GM12875 (cell line): ENCODE results near the gene OSM.
A peak's percentile ranks its signal among the peaks of the same experiment; 100 is the strongest.

Experiments
- H3K4me3 ChIP-seq: one replicate; pipeline ENCODE4 v1.5.1; 2011; ENCODE audit warnings: low read depth, low read length, control low read depth
- TF ChIP-seq, protein P1 (sequence below): IDR thresholded peaks from 2 replicates; pipeline ENCODE4 v1.5.1; 2011; ENCODE audit warnings: low read depth, mild to moderate bottlenecking, control low read depth, inconsistent platforms, low read length, moderate library complexity, borderline replicate concordance; ENCODE audit not compliant: insufficient read depth

OSM gene

DNA sequence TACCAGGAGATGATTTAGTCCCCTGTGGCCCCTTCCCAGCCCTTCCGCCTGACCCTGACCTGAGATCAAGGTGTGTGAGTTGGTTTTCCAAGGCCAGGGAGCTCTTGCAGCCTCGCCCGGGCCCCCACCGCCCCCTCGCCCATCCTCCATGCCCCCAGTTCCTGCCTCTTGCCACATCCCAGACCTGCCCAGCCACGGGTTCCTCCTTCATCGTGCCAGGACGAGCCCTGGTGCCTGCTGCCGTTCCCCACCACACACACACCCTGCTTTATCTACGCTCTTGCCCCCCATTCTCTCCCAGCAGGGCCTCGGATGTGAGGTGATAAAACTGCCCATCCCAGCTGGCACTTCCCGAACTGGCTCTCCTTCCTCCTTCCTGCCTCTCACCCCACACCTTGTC is 18.7 kb downstream of the OSM start:
- no peak overlapping the region for H3K4me3 ChIP-seq
- TF ChIP-seq, protein P1, sequence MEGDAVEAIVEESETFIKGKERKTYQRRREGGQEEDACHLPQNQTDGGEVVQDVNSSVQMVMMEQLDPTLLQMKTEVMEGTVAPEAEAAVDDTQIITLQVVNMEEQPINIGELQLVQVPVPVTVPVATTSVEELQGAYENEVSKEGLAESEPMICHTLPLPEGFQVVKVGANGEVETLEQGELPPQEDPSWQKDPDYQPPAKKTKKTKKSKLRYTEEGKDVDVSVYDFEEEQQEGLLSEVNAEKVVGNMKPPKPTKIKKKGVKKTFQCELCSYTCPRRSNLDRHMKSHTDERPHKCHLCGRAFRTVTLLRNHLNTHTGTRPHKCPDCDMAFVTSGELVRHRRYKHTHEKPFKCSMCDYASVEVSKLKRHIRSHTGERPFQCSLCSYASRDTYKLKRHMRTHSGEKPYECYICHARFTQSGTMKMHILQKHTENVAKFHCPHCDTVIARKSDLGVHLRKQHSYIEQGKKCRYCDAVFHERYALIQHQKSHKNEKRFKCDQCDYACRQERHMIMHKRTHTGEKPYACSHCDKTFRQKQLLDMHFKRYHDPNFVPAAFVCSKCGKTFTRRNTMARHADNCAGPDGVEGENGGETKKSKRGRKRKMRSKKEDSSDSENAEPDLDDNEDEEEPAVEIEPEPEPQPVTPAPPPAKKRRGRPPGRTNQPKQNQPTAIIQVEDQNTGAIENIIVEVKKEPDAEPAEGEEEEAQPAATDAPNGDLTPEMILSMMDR = no peak

DNA sequence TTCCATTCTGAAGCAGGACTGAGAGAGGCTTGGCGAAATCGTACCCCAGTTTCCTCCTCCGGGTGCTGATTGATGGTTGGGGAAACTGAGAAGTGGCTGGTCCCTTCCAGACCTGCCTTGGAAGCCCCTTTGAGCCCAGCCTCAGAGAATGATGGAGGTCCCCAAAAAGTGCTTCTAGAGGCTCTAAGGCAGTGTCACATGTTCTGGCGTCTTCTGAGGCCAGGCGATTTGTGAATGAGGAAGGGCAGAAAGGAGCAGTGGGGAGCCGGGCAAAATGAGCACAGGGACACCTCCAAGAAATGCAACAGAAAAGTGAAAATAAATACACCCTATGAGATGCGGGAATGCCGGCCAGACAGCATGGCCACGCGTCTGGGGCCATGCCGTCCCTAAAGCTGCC is 19.1 kb downstream of the OSM start:
- H3K4me3 ChIP-seq = no peak overlapping the region
- TF ChIP-seq, protein P1 = no peak

DNA sequence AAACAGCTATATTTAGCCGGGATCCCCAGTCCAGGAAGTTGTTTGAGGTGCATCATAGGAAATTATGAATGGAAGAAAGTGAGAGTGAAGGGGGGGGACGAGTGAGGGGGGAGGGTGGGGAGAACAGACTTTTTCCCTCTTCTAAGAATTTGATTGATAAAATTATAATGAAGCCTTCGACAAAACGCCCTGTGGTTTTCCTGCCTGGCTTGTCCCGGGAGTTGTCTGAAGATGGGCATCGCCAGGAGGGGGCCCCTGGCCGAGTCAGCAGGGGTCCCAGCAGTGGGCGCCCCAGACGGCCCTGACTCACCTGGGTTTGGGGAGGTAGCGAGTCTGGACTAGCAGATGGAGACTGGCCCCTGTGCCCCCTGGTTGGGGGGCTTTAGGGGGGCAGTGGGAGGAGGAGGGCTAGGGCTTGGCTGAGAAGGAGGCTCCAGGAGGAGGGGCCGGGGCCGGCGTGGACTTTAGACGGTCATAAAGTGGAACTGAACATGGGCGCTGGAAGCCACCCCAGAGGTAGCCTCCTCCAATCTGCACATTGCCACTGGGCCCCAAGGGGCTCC is 19.8 kb downstream of the OSM start:
- TF ChIP-seq, protein P1 = no peak
- no peak overlapping the region for H3K4me3 ChIP-seq

DNA sequence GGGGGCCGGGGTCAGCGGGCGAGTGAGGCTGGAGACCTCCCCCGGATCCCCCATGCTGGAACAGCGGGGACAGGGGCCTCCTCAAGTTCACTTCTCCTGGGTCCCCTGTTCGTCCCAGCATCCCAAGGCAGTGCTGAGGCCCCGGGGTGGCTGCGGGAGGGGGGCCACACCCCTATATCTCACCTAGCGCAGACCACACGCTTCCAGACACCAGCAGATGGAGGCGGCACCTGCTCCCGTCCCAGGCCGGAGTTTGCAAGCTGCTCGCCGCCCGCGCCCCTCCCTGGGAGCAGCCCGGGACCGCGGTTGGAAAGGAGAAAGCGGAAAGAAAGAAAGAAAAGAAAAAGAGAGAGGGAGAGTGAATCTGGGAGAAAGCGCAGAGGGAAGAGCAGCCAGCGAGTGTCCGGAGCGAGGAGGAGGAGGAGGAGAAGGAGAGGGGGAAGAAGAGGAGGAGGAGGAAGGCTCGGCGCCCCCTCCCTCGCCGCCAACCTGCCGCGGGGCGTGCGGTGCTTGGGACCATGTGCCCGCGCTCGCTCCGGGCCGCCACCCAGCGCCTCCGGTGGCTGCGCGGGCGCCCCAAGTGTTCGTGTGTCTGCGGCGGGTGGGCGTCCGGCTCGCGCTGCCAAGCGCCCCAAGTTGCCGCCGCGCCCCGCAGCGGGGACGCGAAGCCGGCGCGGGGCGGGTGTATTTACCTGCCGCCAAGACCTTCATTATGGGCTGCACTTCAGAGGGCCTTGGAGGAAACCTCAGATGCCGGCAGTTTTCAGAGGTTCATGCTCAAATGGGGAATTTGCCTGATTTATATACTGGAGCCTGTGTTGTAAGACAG is 20.5 kb downstream of the OSM start, which contains the start of gene LIF:
TSS of gene LIF (minus strand) at position 775 of the 829 bp plus-strand sequence. CDS start at position 711, 64 bp downstream.
- peak within 1 kb of the TSS; percentile 32 for H3K4me3 ChIP-seq

DNA sequence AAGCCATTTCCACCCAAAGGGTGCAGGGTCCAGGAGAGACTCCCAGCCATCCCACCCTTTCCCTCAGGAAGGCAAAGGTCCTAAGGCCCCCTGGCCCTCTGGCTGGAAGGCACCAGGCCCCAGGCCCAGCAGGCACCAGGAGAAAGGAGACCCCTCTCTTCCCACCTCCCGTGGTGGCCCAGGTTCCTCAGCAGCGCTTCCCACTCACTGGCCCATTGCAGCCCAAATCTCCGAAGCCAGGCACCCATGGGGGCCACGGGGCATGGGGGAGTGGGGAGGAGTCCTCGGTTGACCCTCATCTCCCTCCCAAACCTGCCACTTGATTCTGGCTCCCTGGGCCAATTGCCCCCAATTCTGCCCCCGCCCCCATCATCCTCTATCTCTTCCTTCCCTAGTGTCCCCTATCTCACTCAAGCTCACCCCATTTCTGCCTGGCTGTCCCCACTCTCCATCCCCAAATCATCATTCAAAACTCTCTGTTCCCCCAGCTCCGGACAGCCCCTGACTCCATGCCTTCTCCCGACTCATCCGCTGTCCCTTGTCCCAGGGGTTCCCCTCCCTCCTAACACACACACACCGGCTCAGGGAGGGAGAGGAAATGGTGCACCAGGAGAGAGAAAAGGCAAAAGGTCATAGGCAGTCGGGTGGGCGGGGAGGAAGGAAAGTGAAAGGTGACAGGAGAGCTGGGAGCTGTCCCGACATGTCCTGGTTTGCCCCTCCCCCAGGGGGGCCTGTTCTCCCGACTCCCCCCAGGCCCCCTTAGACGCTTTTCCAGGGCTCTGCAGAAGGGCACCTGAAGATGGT is 21.3 kb downstream of the OSM start:
- TF ChIP-seq, protein P1 = no peak

More for the DNA sequence above, 20.5 kb downstream of the OSM start, which contains the start of gene LIF:
- TF ChIP-seq, protein P1 = peak; percentile 36

DNA sequence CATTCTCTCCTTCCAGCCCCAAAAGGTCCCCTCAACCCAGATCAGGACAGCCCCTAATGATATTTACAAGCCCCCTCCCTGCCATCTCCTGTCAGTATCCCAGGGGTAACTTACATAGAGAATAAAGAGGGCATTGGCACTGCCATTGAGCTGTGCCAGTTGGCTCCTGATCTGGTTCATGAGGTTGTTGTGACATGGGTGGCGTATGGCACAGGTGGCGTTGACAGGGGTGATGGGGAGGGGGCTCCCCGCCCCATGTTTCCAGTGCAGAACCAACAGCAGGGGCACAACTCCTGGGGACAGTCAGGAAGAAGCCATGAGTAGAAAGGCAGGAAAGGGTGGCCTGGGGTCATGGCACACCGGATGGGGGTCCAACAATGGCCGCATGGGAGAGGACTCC is 22.0 kb downstream of the OSM start:
- TF ChIP-seq, protein P1 = no peak
- H3K4me3 ChIP-seq = no peak overlapping the region

More for the DNA sequence above, 21.3 kb downstream of the OSM start:
- peak overlapping the region; percentile 10 for H3K4me3 ChIP-seq
